ENCODE data around the gene HNRNPU.

HNRNPU gene

GRCh38 chr1:244850099-244850852 lies 14.1 kb downstream of the HNRNPU start:
- CTCF ChIA-PET: interaction anchor here (1.0 to 5.4 kb wide), 3 partner anchors 11 to 192 kb away, joined by 3 to 28 read pairs (median 9); no protein-coding TSS in a partner anchor
- Histone ChIP-seq H3K4me3 (ENCODE audit: low read depth, low read length) (no peak overlapping the region), H3K9me3 (ENCODE audit: control insufficient read depth, insufficient read depth, low read depth, low read length) (no peaks in the 10 kb centered on the region), H3K36me3 (ENCODE audit: control insufficient read depth in 2 of 2, insufficient read depth in 1 of 2, low read length in 2 of 2) (peaks cover 99 to 100% of the 10 kb centered on the region in 2 experiments), H3K4me1 (ENCODE audit: control insufficient read depth, insufficient read depth, low read length) (no peaks in the 10 kb centered on the region), H3K27ac (ENCODE audit: extremely low read depth, low read depth, low read length) (no peak overlapping the region)
- POLR2A ChIA-PET: interaction anchor here (0.7 to 6.6 kb wide), 6 partner anchors 9 to 121 kb away, joined by 3 to 39 read pairs (median 4); partner anchors contain the start of gene COX20
- TF ChIP-seq ZNF394 (tag by site-specific recombination; IDR thresholded peaks at IDR 0.05; ENCODE audit: borderline replicate concordance): 0 out of 2 replicates have a peak, but pooled peaks have one; percentile 29
- no peak for TF ChIP-seq PRDM10 (tag by site-specific recombination; IDR thresholded peaks at IDR 0.05)
- TF ChIP-seq ZEB2 (tag by site-specific recombination; IDR thresholded peaks at IDR 0.05): 0 out of 2 replicates have a peak, but pooled peaks have one; percentile 7

GRCh38 chr1:244849189-244849866 lies 15.0 kb downstream of the HNRNPU start:
- CTCF ChIA-PET: interaction anchor here (1.0 to 5.4 kb wide), 3 partner anchors 12 to 193 kb away, joined by 3 to 28 read pairs (median 9); no protein-coding TSS in a partner anchor

More at GRCh38 chr1:244849189-244849866, 15.0 kb downstream of the HNRNPU start:
- POLR2A ChIA-PET: interaction anchor here (0.7 to 6.6 kb wide), 4 partner anchors 8 to 122 kb away, joined by 3 to 39 read pairs (median 15); partner anchors contain the start of gene COX20
- Histone ChIP-seq H3K4me3 (ENCODE audit: low read depth, low read length) (no peak overlapping the region), H3K4me1 (ENCODE audit: control insufficient read depth, insufficient read depth, low read length) (no peaks in the 10 kb centered on the region), H3K36me3 (ENCODE audit: control insufficient read depth in 2 of 2, insufficient read depth in 1 of 2, low read length in 2 of 2) (peaks cover 99 to 100% of the 10 kb centered on the region in 2 experiments), H3K27ac (ENCODE audit: extremely low read depth, low read depth, low read length) (no peak overlapping the region), H3K9me3 (ENCODE audit: control insufficient read depth, insufficient read depth, low read depth, low read length) (no peaks in the 10 kb centered on the region)
- no peak for TF ChIP-seq SETDB1 (IDR thresholded peaks at IDR 0.05; ENCODE audit: insufficient read length, low read length)
- TF ChIP-seq ZNF639 (tag by site-specific recombination; IDR thresholded peaks at IDR 0.05): no peak
- no peak for TF ChIP-seq ZNF654 (tag by site-specific recombination; IDR thresholded peaks at IDR 0.05; ENCODE audit: low read depth)
- TF ChIP-seq ZNF561 (tag by site-specific recombination; IDR thresholded peaks at IDR 0.05; ENCODE audit: borderline replicate concordance): no peak
- TF ChIP-seq ZNF2 (tag by site-specific recombination; IDR thresholded peaks at IDR 0.05): no peak
- no peak for TF ChIP-seq ZBTB7A (tag by site-specific recombination; IDR thresholded peaks at IDR 0.05; ENCODE audit: low read depth)
- TF ChIP-seq, protein P1, sequence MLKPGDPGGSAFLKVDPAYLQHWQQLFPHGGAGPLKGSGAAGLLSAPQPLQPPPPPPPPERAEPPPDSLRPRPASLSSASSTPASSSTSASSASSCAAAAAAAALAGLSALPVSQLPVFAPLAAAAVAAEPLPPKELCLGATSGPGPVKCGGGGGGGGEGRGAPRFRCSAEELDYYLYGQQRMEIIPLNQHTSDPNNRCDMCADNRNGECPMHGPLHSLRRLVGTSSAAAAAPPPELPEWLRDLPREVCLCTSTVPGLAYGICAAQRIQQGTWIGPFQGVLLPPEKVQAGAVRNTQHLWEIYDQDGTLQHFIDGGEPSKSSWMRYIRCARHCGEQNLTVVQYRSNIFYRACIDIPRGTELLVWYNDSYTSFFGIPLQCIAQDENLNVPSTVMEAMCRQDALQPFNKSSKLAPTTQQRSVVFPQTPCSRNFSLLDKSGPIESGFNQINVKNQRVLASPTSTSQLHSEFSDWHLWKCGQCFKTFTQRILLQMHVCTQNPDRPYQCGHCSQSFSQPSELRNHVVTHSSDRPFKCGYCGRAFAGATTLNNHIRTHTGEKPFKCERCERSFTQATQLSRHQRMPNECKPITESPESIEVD (tag by site-specific recombination; IDR thresholded peaks at IDR 0.05): no peak
- TF ChIP-seq SP2 (tag by site-specific recombination; IDR thresholded peaks at IDR 0.05): no peak
- no peak for TF ChIP-seq ZFP69B (tag by site-specific recombination; IDR thresholded peaks at IDR 0.05)
- TF ChIP-seq ZNF416 (tag by site-specific recombination; IDR thresholded peaks at IDR 0.05): no peak
- no peak for TF ChIP-seq ZNF133 (tag by site-specific recombination; IDR thresholded peaks at IDR 0.05)
- no peak for TF ChIP-seq EGR2 (tag by site-specific recombination; IDR thresholded peaks at IDR 0.05; ENCODE audit: low read depth)
- no peak for TF ChIP-seq ZSCAN23 (tag by site-specific recombination; IDR thresholded peaks at IDR 0.05)
- no peak for TF ChIP-seq ZNF76 (tag by site-specific recombination; IDR thresholded peaks at IDR 0.05; ENCODE audit: borderline replicate concordance, low read depth)
- no peak for TF ChIP-seq ZNF600 (tag by site-specific recombination; IDR thresholded peaks at IDR 0.05)
- TF ChIP-seq, protein P2, sequence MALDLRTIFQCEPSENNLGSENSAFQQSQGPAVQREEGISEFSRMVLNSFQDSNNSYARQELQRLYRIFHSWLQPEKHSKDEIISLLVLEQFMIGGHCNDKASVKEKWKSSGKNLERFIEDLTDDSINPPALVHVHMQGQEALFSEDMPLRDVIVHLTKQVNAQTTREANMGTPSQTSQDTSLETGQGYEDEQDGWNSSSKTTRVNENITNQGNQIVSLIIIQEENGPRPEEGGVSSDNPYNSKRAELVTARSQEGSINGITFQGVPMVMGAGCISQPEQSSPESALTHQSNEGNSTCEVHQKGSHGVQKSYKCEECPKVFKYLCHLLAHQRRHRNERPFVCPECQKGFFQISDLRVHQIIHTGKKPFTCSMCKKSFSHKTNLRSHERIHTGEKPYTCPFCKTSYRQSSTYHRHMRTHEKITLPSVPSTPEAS (tag by site-specific recombination; IDR thresholded peaks at IDR 0.05): no peak
